HepG2 (cell line): ENCODE measurements around the gene TMEM258. TPM values are rescaled to one million over a fixed set of nuclear protein-coding genes. Genes with fewer than 3 reads are reported as not detected.

Experiments
- microRNA counts: library from miRNA; unstranded; fragments of <30 nt; microRNA quantifications from one replicate; lab custom pipeline; 2015
- polyA plus RNA-seq, 8 experiments: library from polyadenylated mRNA; depleted of rRNA in 3 of 8; stranded (reverse) in 7 of 8; unstranded in 1 of 8; fragments of >200 nt; fragmentation: Illumina TruSeq in 4 of 8; extraction: Trizol in 4 of 8; gene quantifications; 2 replicates each; pipeline versions ENCODE4 v1.2.1 to v1.2.3, GENCODE V29; 2011 to 2016; ENCODE audit warnings: low read depth in 4 of 8, missing spikeins in 1 of 8, mixed read lengths in 1 of 8; ENCODE audit not compliant: insufficient read depth in 1 of 8
- total RNA-seq, 5 experiments: library from RNA; depleted of rRNA; stranded (reverse); fragments of >200 nt; fragmentation: Illumina TruSeq; extraction: Trizol; gene quantifications; 2 replicates each; pipeline ENCODE4 v1.2.3, GENCODE V29; 2016; ENCODE audit warnings: low read depth in 1 of 5

The TMEM258 gene
- total and polyA plus RNA-seq, 2 of the 13 experiments (the other 11 are each of a cell fraction or from before 2014, with no cell fraction given), result 175 to 424 TPM

MicroRNAs within 50 kb of the gene (microRNA counts, 767-probe panel; counts per million panel counts)
- microRNA hsa-miR-1908 (lab: Ali Mortazavi, UCI), result not detected
- microRNA hsa-miR-611 (lab: Ali Mortazavi, UCI), result not detected

Other genes with a start within 250 kb of the TMEM258 start
- gene SYT7, start 211.5 kb downstream of the TMEM258 start, total RNA-seq (2016; rRNA removed; fragmentation: Illumina TruSeq; extraction: Trizol), result 0.81 and 1.4 TPM in 2 replicates
- gene SYT7, start 211.5 kb downstream of the TMEM258 start, polyA plus RNA-seq (2011; rRNA removed), result 4.4 and 6.2 TPM in 2 replicates
- gene DAGLA, start 112.2 kb downstream of the TMEM258 start, total RNA-seq (2016; rRNA removed; fragmentation: Illumina TruSeq; extraction: Trizol), result 2.3 and 3.9 TPM in 2 replicates
- 2.6 and 3.3 TPM in 2 replicates for gene DAGLA, start 112.2 kb downstream of the TMEM258 start, polyA plus RNA-seq (2011; rRNA removed)
- 7.9 and 10.2 TPM in 2 replicates for gene MYRF, start 40.0 kb downstream of the TMEM258 start, total RNA-seq (2016; rRNA removed; fragmentation: Illumina TruSeq; extraction: Trizol)
- gene MYRF, start 40.0 kb downstream of the TMEM258 start, polyA plus RNA-seq (2011; rRNA removed), result 25.9 and 33.2 TPM in 2 replicates
- gene FEN1, start 312 bp upstream of the TMEM258 start, total RNA-seq (2016; rRNA removed; fragmentation: Illumina TruSeq; extraction: Trizol), result 102 and 116 TPM in 2 replicates
- gene FEN1, start 312 bp upstream of the TMEM258 start, polyA plus RNA-seq (2011; rRNA removed), result 10.9 and 12.4 TPM in 2 replicates
- 65.8 and 108 TPM in 2 replicates for gene FADS1, start 24.4 kb upstream of the TMEM258 start, total RNA-seq (2016; rRNA removed; fragmentation: Illumina TruSeq; extraction: Trizol)
- 91.8 and 98.4 TPM in 2 replicates for gene FADS1, start 24.4 kb upstream of the TMEM258 start, polyA plus RNA-seq (2011; rRNA removed)
- 54.7 and 124 TPM in 2 replicates for gene FADS2, start 35.7 kb upstream of the TMEM258 start, total RNA-seq (2016; rRNA removed; fragmentation: Illumina TruSeq; extraction: Trizol)
- gene FADS2, start 35.7 kb upstream of the TMEM258 start, polyA plus RNA-seq (2011; rRNA removed), result 90.1 and 125 TPM in 2 replicates
- 4.5 and 13.4 TPM in 2 replicates for gene FADS3, start 98.9 kb upstream of the TMEM258 start, total RNA-seq (2016; rRNA removed; fragmentation: Illumina TruSeq; extraction: Trizol)
- gene FADS3, start 98.9 kb upstream of the TMEM258 start, polyA plus RNA-seq (2011; rRNA removed), result 23.2 and 36.6 TPM in 2 replicates
- 1.2 and 1.3 TPM in 2 replicates for gene RAB3IL1, start 125.0 kb upstream of the TMEM258 start, total RNA-seq (2016; rRNA removed; fragmentation: Illumina TruSeq; extraction: Trizol)
- 2.0 and 2.2 TPM in 2 replicates for gene RAB3IL1, start 125.0 kb upstream of the TMEM258 start, polyA plus RNA-seq (2011; rRNA removed)
- gene BEST1, start 157.8 kb upstream of the TMEM258 start, total RNA-seq (2016; rRNA removed; fragmentation: Illumina TruSeq; extraction: Trizol), result 0.09 TPM in 1 of 2 replicates, not detected in the other
- 0.65 and 2.3 TPM in 2 replicates for gene BEST1, start 157.8 kb upstream of the TMEM258 start, polyA plus RNA-seq (2011; rRNA removed)
- 544 and 607 TPM in 2 replicates for gene FTH1, start 175.0 kb upstream of the TMEM258 start, total RNA-seq (2016; rRNA removed; fragmentation: Illumina TruSeq; extraction: Trizol)
- gene FTH1, start 175.0 kb upstream of the TMEM258 start, polyA plus RNA-seq (2011; rRNA removed), result 760 and 802 TPM in 2 replicates